H9 (cell line): Measurements from ENCODE around the gene TJAP1. TPM values are rescaled to one million over a fixed set of nuclear protein-coding genes. Genes with fewer than 3 reads are reported as not detected.

Source experiments
- DNase-seq: peaks from one replicate; pipeline ENCODE4 v3.0.0-alpha.2; 2017
- H2AFZ ChIP-seq: one replicate; pipeline ENCODE4 v1.6.1; 2013; ENCODE audit warnings: mild to moderate bottlenecking, low read length, control low read depth, moderate library complexity
- H2AK5ac ChIP-seq: 2 replicates; pipeline ENCODE4 v1.6.1; 2013; ENCODE audit warnings: low read length, control low read depth, mixed read lengths; ENCODE audit not compliant: insufficient read length
- H2BK120ac ChIP-seq: one replicate; pipeline ENCODE4 v1.6.1; 2013; ENCODE audit warnings: low read depth, mild to moderate bottlenecking, low read length, control low read depth, inconsistent platforms; ENCODE audit not compliant: poor library complexity, severe bottlenecking
- H2BK12ac ChIP-seq: 2 replicates; pipeline ENCODE4 v1.6.1; 2013; ENCODE audit warnings: low read length, control low read depth, mixed read lengths, low read depth; ENCODE audit not compliant: insufficient read length
- H2BK15ac ChIP-seq: 2 replicates; pipeline ENCODE4 v1.6.1; 2013; ENCODE audit warnings: low read depth, low read length, control low read depth
- H2BK20ac ChIP-seq: one replicate; pipeline ENCODE4 v1.6.1; 2013; ENCODE audit warnings: low read depth, mild to moderate bottlenecking, low read length, control low read depth, inconsistent platforms; ENCODE audit not compliant: poor library complexity, severe bottlenecking
- H2BK5ac ChIP-seq: 2 replicates; pipeline ENCODE4 v1.6.1; 2013; ENCODE audit warnings: low read length, control low read depth, mixed read lengths; ENCODE audit not compliant: insufficient read length
- H3K14ac ChIP-seq: 2 replicates; pipeline ENCODE4 v1.6.1; 2013; ENCODE audit warnings: low read length, control low read depth; ENCODE audit not compliant: insufficient read depth
- H3K18ac ChIP-seq: 2 replicates; pipeline ENCODE4 v1.6.1; 2013; ENCODE audit warnings: low read depth, mild to moderate bottlenecking, mixed read lengths, low read length, control low read depth; ENCODE audit not compliant: insufficient read length
- H3K23ac ChIP-seq: 2 replicates; pipeline ENCODE4 v1.6.1; 2013; ENCODE audit warnings: low read length, control low read depth, mixed read lengths, low read depth; ENCODE audit not compliant: insufficient read length
- H3K23me2 ChIP-seq: 2 replicates; pipeline ENCODE4 v1.6.1; 2013; ENCODE audit warnings: low read depth, mild to moderate bottlenecking, mixed read lengths, low read length, control low read depth; ENCODE audit not compliant: insufficient read length, poor library complexity, severe bottlenecking
- H3K27ac ChIP-seq: 2 replicates; pipeline ENCODE4 v1.5.1; 2013; ENCODE audit warnings: low read length, control low read depth, mixed read lengths, low read depth; ENCODE audit not compliant: insufficient read length
- H3K27me3 ChIP-seq: 2 replicates; pipeline ENCODE4 v1.6.1; 2013; ENCODE audit warnings: low read length, control low read depth, inconsistent platforms; ENCODE audit not compliant: insufficient read depth
- H3K4ac ChIP-seq: 2 replicates; pipeline ENCODE4 v1.6.1; 2013; ENCODE audit warnings: low read depth, mild to moderate bottlenecking, control low read depth, inconsistent platforms, low read length, moderate library complexity
- H3K4me1 ChIP-seq: 2 replicates; pipeline ENCODE4 v1.6.1; 2013; ENCODE audit warnings: low read length, control low read depth, inconsistent platforms; ENCODE audit not compliant: insufficient read depth
- H3K4me2 ChIP-seq: 2 replicates; pipeline ENCODE4 v1.6.1; 2013; ENCODE audit warnings: low read length, control low read depth, mixed read lengths; ENCODE audit not compliant: insufficient read length, insufficient read depth
- H3K56ac ChIP-seq: 2 replicates; pipeline ENCODE4 v1.6.1; 2013; ENCODE audit warnings: low read depth, mild to moderate bottlenecking, mixed read lengths, low read length, control low read depth; ENCODE audit not compliant: insufficient read length
- H3K79me1 ChIP-seq: 2 replicates; pipeline ENCODE4 v1.6.1; 2013; ENCODE audit warnings: low read depth, mild to moderate bottlenecking, moderate library complexity, low read length, control low read depth, inconsistent platforms; ENCODE audit not compliant: insufficient read depth, poor library complexity, severe bottlenecking
- H3K79me2 ChIP-seq: 2 replicates; pipeline ENCODE4 v1.6.1; 2013; ENCODE audit warnings: low read length, control low read depth, inconsistent platforms; ENCODE audit not compliant: insufficient read depth
- H3K9ac ChIP-seq: 2 replicates; pipeline ENCODE4 v1.6.1; 2013; ENCODE audit warnings: low read length, control low read depth, mixed read lengths; ENCODE audit not compliant: insufficient read length; ENCODE audit errors: extremely low read depth
- H3K9me3 ChIP-seq: one replicate; pipeline ENCODE4 v1.6.1; 2013; ENCODE audit warnings: low read depth, low read length, inconsistent platforms; ENCODE audit not compliant: control insufficient read depth
- H3T11ph ChIP-seq: one replicate; pipeline ENCODE4 v1.6.1; 2013; ENCODE audit warnings: mild to moderate bottlenecking, low read length, control low read depth, inconsistent platforms
- H4K20me1 ChIP-seq: one replicate; pipeline ENCODE4 v1.6.1; 2013; ENCODE audit not compliant: control insufficient read depth, insufficient read length, insufficient read depth
- H4K5ac ChIP-seq: 2 replicates; pipeline ENCODE4 v1.6.1; 2013; ENCODE audit warnings: low read depth, mild to moderate bottlenecking, mixed read lengths, low read length, control low read depth; ENCODE audit not compliant: insufficient read length
- H4K8ac ChIP-seq: replicated peaks from 2 replicates; pipeline ENCODE4 v1.6.1; 2013; ENCODE audit warnings: low read length, control low read depth, mixed read lengths, low read depth; ENCODE audit not compliant: insufficient read length
- H4K91ac ChIP-seq: 2 replicates; pipeline ENCODE4 v1.6.1; 2013; ENCODE audit warnings: low read depth, mild to moderate bottlenecking, moderate library complexity, mixed read lengths, low read length, control low read depth; ENCODE audit not compliant: insufficient read length
- H3K27ac Mint-ChIP-seq, 3 experiments: 2 replicates in 2 of 3; 3 replicates in 1 of 3; pipeline ENCODE4 v1.8.0; 2020 to 2021; ENCODE audit warnings: mixed read lengths in 3 of 3, mild to moderate bottlenecking in 1 of 3, moderate library complexity in 1 of 3
- H3K27me3 Mint-ChIP-seq: 2 replicates; pipeline ENCODE4 v1.8.0; 2021; ENCODE audit warnings: low read depth, mild to moderate bottlenecking, moderate library complexity, mixed read lengths
- H3K36me3 Mint-ChIP-seq, 3 experiments: 2 replicates in 2 of 3; 3 replicates in 1 of 3; pipeline ENCODE4 v1.8.0; 2020 to 2021; ENCODE audit warnings: low read depth in 3 of 3, mixed read lengths in 3 of 3; ENCODE audit not compliant: insufficient read depth in 1 of 3
- H3K4me1 Mint-ChIP-seq, 2 experiments: 2 replicates each; pipeline ENCODE4 v1.8.0; 2020; ENCODE audit warnings: mixed read lengths in 2 of 2
- H3K4me3 Mint-ChIP-seq, 2 experiments: 2 replicates in 1 of 2; 3 replicates in 1 of 2; pipeline ENCODE4 v1.8.0; 2020 to 2021; ENCODE audit warnings: mild to moderate bottlenecking in 2 of 2, mixed read lengths in 2 of 2, moderate library complexity in 1 of 2
- H3K9me3 Mint-ChIP-seq, 2 experiments: 2 replicates in 1 of 2; 3 replicates in 1 of 2; pipeline ENCODE4 v1.8.0; 2020; ENCODE audit warnings: mild to moderate bottlenecking in 2 of 2, mixed read lengths in 2 of 2, moderate library complexity in 1 of 2
- WGBS: extraction: QIAGEN DNeasy Blood & Tissue Kit; methylation state at CpG from one replicate; pipeline ENCODE4 v1.1.7; 2013; ENCODE audit warnings: missing lambda C conversion rate, low lambda C conversion rate, mixed read lengths; ENCODE audit not compliant: insufficient read length; ENCODE audit errors: extremely low coverage; 5-methylcytosine and 5-hydroxymethylcytosine counted together
- total RNA-seq: library from RNA; stranded (reverse); gene quantifications from 2 replicates; pipeline ENCODE4 v1.2.1, GENCODE V29; 2021
- TF ChIP-seq, protein P1 (sequence below): fragments of 200-600 bp; sonication (generic); conservative IDR thresholded peaks from 3 replicates; pipeline ENCODE4 v1.8.0; 2021; ENCODE audit warnings: antibody characterized with exemption, mild to moderate bottlenecking

Gene TJAP1
- total RNA-seq, 1 experiment from 2014 or later = 45.1 TPM

DNA sequence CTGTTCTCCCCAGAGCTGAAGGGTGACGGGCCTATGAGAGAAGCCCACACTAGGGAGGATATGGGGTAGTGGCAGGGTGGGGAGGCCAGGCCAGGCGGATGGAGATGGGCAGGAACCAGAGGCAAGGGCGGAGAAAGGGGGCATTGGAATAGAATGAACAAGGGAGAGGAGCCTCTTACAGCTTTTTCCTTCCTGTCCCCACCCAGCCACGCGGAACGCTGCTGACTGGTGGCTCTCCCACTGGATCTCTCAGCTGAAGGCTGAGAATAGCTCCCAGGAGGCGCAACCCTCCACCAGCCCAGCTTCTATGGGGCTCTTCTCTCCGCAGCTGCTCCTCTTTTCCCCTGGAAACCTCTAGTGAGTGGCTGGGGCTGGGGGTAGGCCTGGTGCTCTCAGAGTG, 32.8 kb upstream of the TJAP1 start:
- Mint-ChIP-seq H3K4me3 (no peak overlapping the region), H3K36me3 (peaks cover 0 to 53% (median 36%) of the 10 kb centered on the region in 3 experiments; a peak in 5 of 7 replicates), H3K9me3 (no peaks in the 10 kb centered on the region), H3K4me1 (no peaks in the 10 kb centered on the region), H3K27ac (no peak overlapping the region), H3K27me3 (no peaks in the 10 kb centered on the region; the same call in 1 of the 2 replicates)
- Histone ChIP-seq H4K20me1 (no peaks in the 10 kb centered on the region), H3K4me1 (no peaks in the 10 kb centered on the region), H3K23me2 (no peaks in the 10 kb centered on the region), H2BK20ac (no peak overlapping the region), H3K27me3 (no peaks in the 10 kb centered on the region), H3K4me2 (no peak overlapping the region), H4K91ac (no peak overlapping the region), H3K14ac (no peak overlapping the region), H2BK5ac (no peak overlapping the region), H2BK120ac (no peak overlapping the region), H3K9ac (no peak overlapping the region), H2BK15ac (no peak overlapping the region), H3K4ac (no peak overlapping the region), H3K79me1 (no peaks in the 10 kb centered on the region), H4K8ac (no peak overlapping the region), H2AFZ (no peak overlapping the region), H3K56ac (no peak overlapping the region), H2AK5ac (no peak overlapping the region), H3K27ac (no peak overlapping the region), H2BK12ac (no peak overlapping the region), H3K9me3 (no peaks in the 10 kb centered on the region), H3K18ac (no peak overlapping the region), H4K5ac (no peak overlapping the region), H3K23ac (no peak overlapping the region), H3K79me2 (no peaks in the 10 kb centered on the region), H3T11ph (no peak overlapping the region)
- DNase-seq = no peak
- WGBS = no CpG with 5 or more reads among the region's 8 CpGs
- TF ChIP-seq, protein P1, sequence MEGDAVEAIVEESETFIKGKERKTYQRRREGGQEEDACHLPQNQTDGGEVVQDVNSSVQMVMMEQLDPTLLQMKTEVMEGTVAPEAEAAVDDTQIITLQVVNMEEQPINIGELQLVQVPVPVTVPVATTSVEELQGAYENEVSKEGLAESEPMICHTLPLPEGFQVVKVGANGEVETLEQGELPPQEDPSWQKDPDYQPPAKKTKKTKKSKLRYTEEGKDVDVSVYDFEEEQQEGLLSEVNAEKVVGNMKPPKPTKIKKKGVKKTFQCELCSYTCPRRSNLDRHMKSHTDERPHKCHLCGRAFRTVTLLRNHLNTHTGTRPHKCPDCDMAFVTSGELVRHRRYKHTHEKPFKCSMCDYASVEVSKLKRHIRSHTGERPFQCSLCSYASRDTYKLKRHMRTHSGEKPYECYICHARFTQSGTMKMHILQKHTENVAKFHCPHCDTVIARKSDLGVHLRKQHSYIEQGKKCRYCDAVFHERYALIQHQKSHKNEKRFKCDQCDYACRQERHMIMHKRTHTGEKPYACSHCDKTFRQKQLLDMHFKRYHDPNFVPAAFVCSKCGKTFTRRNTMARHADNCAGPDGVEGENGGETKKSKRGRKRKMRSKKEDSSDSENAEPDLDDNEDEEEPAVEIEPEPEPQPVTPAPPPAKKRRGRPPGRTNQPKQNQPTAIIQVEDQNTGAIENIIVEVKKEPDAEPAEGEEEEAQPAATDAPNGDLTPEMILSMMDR = no peak
